HG02610 (cell line): ENCODE measurements around the gene ZNF260.
"Not testable (repeated sequence)": the region's sequence is repeated elsewhere in the genome, so short reads cannot be mapped to it uniquely, and the experiment has no call there.

Experiments used
- ATAC-seq: cut with Tn5 transposase; IDR thresholded peaks from one replicate; pipeline ENCODE4 v1.9.1; 2021; ENCODE audit warnings: mild to moderate bottlenecking, moderate library complexity; ENCODE audit not compliant: unreplicated experiment

Gene ZNF260

DNA sequence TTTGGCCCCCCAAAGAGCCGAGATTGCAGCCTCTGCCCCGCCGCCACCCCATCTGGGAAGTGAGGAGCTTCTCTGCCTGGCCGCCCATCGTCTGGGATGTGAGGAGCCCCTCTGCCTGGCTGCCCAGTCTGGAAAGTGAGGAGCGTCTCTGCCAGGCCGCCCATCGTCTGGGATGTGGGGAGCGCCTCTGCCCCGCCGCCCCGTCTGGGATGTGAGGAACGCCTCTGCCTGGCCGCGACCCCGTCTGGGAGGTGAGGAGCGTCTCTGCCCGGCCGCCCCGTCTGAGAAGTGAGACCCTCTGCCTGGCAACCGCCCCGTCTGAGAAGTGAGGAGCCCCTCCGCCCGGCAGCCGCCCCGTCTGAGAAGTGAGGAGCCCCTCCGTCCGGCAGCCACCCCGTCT is 37.2 kb downstream of the ZNF260 start:
- ATAC-seq = not testable (repeated sequence)

DNA sequence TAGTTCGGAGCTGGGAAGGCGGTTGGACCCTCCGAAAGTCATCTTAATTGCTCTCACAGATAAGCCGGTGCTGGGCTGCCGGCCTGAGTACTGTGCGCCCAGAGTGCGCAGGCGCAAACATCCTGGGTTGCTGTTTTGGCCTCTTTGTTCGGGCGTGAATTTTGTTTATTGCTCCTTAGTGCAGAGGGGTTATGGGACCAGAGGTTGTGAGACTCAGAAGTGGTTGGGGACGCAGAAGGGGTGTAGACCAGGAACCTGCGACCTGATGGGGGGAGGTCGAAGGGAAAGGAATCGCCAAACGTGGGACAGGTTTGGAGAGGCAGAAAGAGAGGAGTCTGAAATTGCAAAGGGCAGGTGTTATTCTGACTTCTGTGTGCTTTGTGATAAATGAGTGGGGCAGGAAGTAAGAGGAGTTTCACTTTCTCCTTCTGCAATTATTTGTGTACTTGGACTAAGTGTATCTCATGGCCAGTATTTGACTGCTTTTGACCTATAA is 38.1 kb downstream of the ZNF260 start:
- ATAC-seq = peak; percentile 32

DNA sequence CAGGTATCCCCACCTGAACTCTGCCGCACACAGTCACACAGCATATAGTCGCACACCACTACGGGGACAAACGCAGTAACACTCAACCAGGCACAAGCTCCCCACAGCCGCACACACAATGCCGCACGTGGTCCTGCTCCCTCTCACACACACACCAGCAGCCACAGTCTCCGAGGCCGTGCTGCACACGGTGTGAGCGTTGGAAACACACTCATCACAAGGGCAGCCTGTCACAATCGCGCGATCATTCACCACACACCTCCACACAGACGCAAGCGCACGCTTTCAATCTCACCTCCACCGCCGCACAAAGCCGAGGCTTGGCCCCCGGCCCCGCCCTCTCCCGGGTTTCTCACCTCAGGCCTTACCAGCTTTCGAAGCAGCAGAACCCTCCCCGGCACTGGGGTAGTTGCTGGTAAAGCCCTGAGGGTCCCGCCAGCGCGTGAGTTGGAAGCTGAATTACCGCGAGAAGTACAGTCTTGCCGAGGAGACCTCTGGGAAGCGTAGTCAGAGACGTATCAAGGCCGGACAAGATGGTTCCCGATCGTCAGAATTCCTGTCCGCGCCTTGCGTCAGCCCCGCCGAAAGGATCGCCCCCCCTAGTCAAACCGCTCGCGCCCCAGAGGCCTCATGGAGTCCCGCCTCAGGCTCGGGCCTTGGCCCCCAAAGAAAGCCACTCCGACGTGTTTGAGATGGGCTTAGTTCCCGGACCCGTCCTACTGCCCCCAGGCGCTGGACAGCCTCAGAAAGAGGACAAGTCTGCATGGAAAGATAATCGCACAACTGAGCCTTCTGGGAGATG is 38.8 kb downstream of the ZNF260 start, which contains the start of gene ZNF566:
TSS of gene ZNF566 (minus strand) at position 444 of the 802 bp plus-strand sequence. CDS start 13,004 bp downstream, outside the sequence.
- ATAC-seq = peak; percentile 86

DNA sequence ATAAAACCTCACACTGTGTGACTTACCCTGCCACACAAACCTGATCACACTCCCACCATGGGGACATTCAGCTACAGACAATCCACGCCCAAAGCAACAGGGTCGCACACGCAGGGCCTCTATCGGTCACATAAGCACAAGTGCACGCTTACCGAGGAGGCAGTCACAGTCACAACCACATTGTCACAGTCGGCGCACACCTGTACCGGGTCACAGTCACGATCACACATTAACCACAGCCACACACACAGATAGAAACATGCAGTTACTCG is 39.3 kb downstream of the ZNF260 start:
- ATAC-seq = peak; percentile 17

DNA sequence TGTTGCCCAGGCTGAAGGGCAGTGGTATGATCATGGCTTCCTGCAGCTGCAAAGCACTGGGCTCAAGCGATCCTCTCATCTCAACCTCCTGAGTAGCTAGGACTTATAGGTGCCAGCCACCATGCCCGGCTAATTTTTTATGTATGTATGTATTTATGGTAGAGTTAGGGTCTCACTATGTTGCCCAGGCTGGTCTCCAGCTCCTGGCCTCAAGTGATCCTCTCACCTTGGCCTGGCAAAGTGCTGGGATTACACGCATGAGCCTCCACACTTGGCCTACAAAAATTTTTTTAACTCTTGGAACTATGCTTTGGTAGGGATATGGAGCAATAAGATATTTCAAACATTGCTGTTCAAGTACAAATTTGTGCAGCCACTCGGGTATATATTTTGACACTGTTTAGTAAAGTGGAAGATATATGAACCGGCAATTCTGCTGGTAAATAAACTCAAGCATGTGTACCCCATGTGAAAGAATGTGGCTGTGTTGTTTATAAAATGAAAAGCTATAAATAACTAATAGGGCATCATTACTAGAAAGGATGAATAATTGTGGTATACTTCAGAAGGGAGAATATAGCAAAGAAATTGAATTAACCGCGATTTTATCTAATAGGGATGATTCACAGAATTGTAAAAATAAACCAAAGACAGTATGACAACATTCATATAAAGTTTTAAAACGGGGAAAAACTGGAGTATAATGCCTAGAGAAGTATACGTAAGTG is 39.8 kb downstream of the ZNF260 start:
- ATAC-seq = no peak

DNA sequence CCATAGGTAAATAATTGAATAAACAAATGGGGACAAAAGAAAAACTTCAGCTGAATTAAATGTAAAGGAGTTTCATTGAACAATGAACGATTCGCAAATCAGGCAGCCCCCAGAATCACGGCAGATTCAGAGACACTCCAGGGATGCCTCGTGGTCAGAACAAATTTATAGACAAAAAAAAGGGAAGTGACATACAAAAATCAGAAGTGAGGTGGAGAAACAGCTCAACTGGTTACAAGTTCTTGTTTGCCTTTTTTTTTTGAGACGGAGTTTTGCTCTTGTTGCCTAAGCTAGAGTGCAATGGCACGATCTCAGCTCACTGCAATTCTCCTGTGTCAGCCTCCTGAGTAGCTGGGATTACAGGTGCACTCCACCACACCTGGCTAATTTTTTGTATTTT is 44.4 kb downstream of the ZNF260 start:
- no peak for ATAC-seq

DNA sequence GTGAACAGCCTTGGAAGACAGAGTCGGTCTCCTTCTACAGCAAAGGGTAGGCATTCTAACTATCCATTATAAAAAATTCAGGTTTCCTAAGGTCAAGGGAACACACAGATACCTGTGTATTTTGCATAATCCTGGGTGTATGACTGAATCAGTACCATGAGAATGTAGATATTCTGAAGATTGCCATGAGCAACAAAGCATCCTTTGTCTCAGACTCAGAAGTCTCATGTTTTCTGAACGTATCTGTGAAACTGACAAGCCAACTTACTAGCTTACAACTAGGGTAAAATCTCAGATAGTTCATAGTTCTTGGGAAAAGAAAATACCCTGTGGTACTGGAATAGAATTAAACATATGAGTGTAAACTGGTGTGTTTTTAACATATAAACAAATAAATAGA is 45.2 kb downstream of the ZNF260 start:
- no peak for ATAC-seq
